ENCODE results near the gene RSBN1L.

RSBN1L gene

GRCh38 chr7:77687747-77688144 is 8.5 kb upstream of the RSBN1L start (continued):
- TF ChIP-seq PATZ1 (CRISPR knock-in tag; IDR thresholded peaks at IDR 0.05; ENCODE audit: borderline replicate concordance), result no peak

GRCh38 chr7:77690289-77690688 is 6.0 kb upstream of the RSBN1L start:
- no peak for ATAC-seq
- TF ChIP-seq ISL1 (CRISPR knock-in tag; IDR thresholded peaks at IDR 0.05) (no peak), OSR1 (CRISPR knock-in tag; IDR thresholded peaks at IDR 0.05) (no peak), ZC3H10 (CRISPR knock-in tag; IDR thresholded peaks at IDR 0.05) (no peak), ZFP3 (CRISPR knock-in tag; IDR thresholded peaks at IDR 0.05) (no peak)

GRCh38 chr7:77691892-77692491 is 4.3 kb upstream of the RSBN1L start:
- TF ChIP-seq ZFP30 (CRISPR knock-in tag; IDR thresholded peaks at IDR 0.05), result no peak
- no peak for TF ChIP-seq OSR1 (CRISPR knock-in tag; IDR thresholded peaks at IDR 0.05)
- no peak for TF ChIP-seq CREB5 (CRISPR knock-in tag; IDR thresholded peaks at IDR 0.05; ENCODE audit: low read depth)
- no peak for TF ChIP-seq TSHZ2 (CRISPR knock-in tag; IDR thresholded peaks at IDR 0.05)
- TF ChIP-seq ZC3H10 (CRISPR knock-in tag; IDR thresholded peaks at IDR 0.05), result no peak
- TF ChIP-seq ISL1 (CRISPR knock-in tag; IDR thresholded peaks at IDR 0.05), result no peak
- no peak for TF ChIP-seq ZNF8 (CRISPR knock-in tag; IDR thresholded peaks at IDR 0.05)
- TF ChIP-seq CSRNP3 (CRISPR knock-in tag; IDR thresholded peaks at IDR 0.05), result no peak
- TF ChIP-seq PATZ1 (CRISPR knock-in tag; IDR thresholded peaks at IDR 0.05; ENCODE audit: borderline replicate concordance), result no peak
- TF ChIP-seq BACH2 (CRISPR knock-in tag; IDR thresholded peaks at IDR 0.05; ENCODE audit: borderline replicate concordance), result no peak
- no peak for ATAC-seq

GRCh38 chr7:77693830-77694583 is 2.3 kb upstream of the RSBN1L start:
- TF ChIP-seq ZC3H10 (CRISPR knock-in tag; IDR thresholded peaks at IDR 0.05) (no peak), CSDC2 (CRISPR knock-in tag; IDR thresholded peaks at IDR 0.05) (no peak), CSRNP3 (CRISPR knock-in tag; IDR thresholded peaks at IDR 0.05) (no peak), ZNF8 (CRISPR knock-in tag; IDR thresholded peaks at IDR 0.05) (no peak), ISL1 (CRISPR knock-in tag; IDR thresholded peaks at IDR 0.05) (no peak), GLIS3 (CRISPR knock-in tag; IDR thresholded peaks at IDR 0.05) (no peak), ZFP30 (CRISPR knock-in tag; IDR thresholded peaks at IDR 0.05) (no peak), OSR1 (CRISPR knock-in tag; IDR thresholded peaks at IDR 0.05) (no peak), TOX (CRISPR knock-in tag; IDR thresholded peaks at IDR 0.05; ENCODE audit: borderline replicate concordance) (no peak), ZNF565 (CRISPR knock-in tag; conservative IDR thresholded peaks at IDR 0.05; ENCODE audit: low read depth) (no peak), POU6F1 (CRISPR knock-in tag; IDR thresholded peaks at IDR 0.05; ENCODE audit: borderline replicate concordance, low read depth) (no peak), BACH2 (CRISPR knock-in tag; IDR thresholded peaks at IDR 0.05; ENCODE audit: borderline replicate concordance) (no peak), SNAI2 (CRISPR knock-in tag; IDR thresholded peaks at IDR 0.05) (no peak), TCF4 (CRISPR knock-in tag; IDR thresholded peaks at IDR 0.05; ENCODE audit: borderline replicate concordance) (no peak)

More at GRCh38 chr7:77693830-77694583, 2.3 kb upstream of the RSBN1L start:
- no peak for ATAC-seq

Data from SK-N-SH treated with all-trans-retinoic acid at 6 μM for 48 hours (cell line).